Hepatocyte (in vitro differentiated cells): ENCODE results near the gene FLACC1.

Source experiments
- EZH2 ChIP-seq: fragments of 200-600 bp; sonication (generic); IDR thresholded peaks from 2 replicates; pipeline ENCODE4 v1.6.1; 2016; ENCODE audit warnings: antibody characterized with exemption, mild to moderate bottlenecking, borderline replicate concordance
- TF ChIP-seq, protein P1 (sequence below): fragments of 200-600 bp; sonication (generic); IDR thresholded peaks from 2 replicates; pipeline ENCODE4 v1.5.1; 2016; ENCODE audit warnings: antibody characterized with exemption, mild to moderate bottlenecking; ENCODE audit not compliant: poor library complexity

DNA sequence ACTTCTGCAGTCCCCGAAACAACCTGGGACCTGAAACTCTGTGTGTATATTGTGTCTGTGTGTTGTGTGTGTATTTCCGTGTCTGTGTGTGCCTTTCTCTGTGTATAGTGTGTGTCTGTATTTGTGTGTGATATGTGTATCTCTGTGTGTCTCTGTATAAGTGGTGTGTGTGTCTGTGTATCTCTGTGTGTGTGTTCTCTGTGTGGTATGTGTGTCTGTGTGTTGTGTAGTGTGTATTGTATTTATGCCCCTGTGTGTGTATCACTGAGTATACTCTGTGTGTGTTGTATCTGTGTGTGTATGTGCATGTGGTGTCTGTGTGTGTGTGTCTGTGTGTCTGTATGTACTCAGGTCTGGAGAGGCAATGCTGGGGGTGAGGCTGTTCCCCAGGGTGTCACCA is 85.2 kb downstream of the FLACC1 start:
- no peak for TF ChIP-seq EZH2
- TF ChIP-seq, protein P1, sequence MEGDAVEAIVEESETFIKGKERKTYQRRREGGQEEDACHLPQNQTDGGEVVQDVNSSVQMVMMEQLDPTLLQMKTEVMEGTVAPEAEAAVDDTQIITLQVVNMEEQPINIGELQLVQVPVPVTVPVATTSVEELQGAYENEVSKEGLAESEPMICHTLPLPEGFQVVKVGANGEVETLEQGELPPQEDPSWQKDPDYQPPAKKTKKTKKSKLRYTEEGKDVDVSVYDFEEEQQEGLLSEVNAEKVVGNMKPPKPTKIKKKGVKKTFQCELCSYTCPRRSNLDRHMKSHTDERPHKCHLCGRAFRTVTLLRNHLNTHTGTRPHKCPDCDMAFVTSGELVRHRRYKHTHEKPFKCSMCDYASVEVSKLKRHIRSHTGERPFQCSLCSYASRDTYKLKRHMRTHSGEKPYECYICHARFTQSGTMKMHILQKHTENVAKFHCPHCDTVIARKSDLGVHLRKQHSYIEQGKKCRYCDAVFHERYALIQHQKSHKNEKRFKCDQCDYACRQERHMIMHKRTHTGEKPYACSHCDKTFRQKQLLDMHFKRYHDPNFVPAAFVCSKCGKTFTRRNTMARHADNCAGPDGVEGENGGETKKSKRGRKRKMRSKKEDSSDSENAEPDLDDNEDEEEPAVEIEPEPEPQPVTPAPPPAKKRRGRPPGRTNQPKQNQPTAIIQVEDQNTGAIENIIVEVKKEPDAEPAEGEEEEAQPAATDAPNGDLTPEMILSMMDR = no peak
